ENCODE data around the gene MYO10. TPM values are rescaled to one million over a fixed set of nuclear protein-coding genes. Genes with fewer than 3 reads are reported as not detected.

Gene MYO10
- total and polyA plus RNA-seq, 3 donors from 2014 or later = 37.8 to 102 (median 99.8) TPM

GRCh38 chr5:16787278-16787677 lies 148.8 kb downstream of the MYO10 start:
- intact Hi-C loops (cut with DNase I; ENCODE audit: low total_unique reads) = no loop called here
- peaks cover 6% of the 10 kb centered on the region for H3K4me1 ChIP-seq
- no peak overlapping the region for H3K4me3 ChIP-seq
- DNase-seq = peak; percentile 40
- H3K9me3 ChIP-seq = no peaks in the 10 kb centered on the region
- no peaks in the 10 kb centered on the region for H3K27me3 ChIP-seq
- H3K27ac ChIP-seq = no peak overlapping the region
- TF ChIP-seq POLR2A (IDR thresholded peaks at IDR 0.05) (no peak), CTCF (IDR thresholded peaks at IDR 0.05) (no peak)
- WGBS, 2 donors = 27 to 59% methylated on average over 2 of the region's 2 CpGs
- H3K36me3 ChIP-seq (ENCODE audit: low read depth, missing control alignments) = no peaks in the 10 kb centered on the region

- Histone ChIP-seq H3K4me1 (peaks cover 6% of the 10 kb centered on the region), H3K27ac (no peak overlapping the region), H3K4me3 (no peak overlapping the region), H3K27me3 (no peaks in the 10 kb centered on the region), H3K9me3 (no peaks in the 10 kb centered on the region), H3K36me3 (ENCODE audit: low read depth, missing control alignments) (no peaks in the 10 kb centered on the region)
- DNase-seq = peak; percentile 48
- TF ChIP-seq POLR2A (IDR thresholded peaks at IDR 0.05) (no peak), CTCF (IDR thresholded peaks at IDR 0.05) (no peak)
- WGBS, 2 donors = 65 to 78% methylated on average over 26 of the region's 26 CpGs
- intact Hi-C loops (cut with DNase I; ENCODE audit: low total_unique reads) = no loop called here
Observed at GRCh38 chr5:16784843-16785791, 151.0 kb downstream of the MYO10 start.

GRCh38 chr5:16784088-16784487 lies 152.0 kb downstream of the MYO10 start:
- peaks cover 6% of the 10 kb centered on the region for H3K4me1 ChIP-seq
- WGBS, 2 donors = 87 to 89% methylated on average over 9 of the region's 9 CpGs
- no peak for TF ChIP-seq POLR2A (IDR thresholded peaks at IDR 0.05)
- no peak for TF ChIP-seq CTCF (IDR thresholded peaks at IDR 0.05)
- intact Hi-C loops (cut with DNase I; ENCODE audit: low total_unique reads) = no loop called here
- DNase-seq = no peak
- H3K27me3 ChIP-seq = no peaks in the 10 kb centered on the region
- H3K9me3 ChIP-seq = no peaks in the 10 kb centered on the region
- no peaks in the 10 kb centered on the region for H3K36me3 ChIP-seq (ENCODE audit: low read depth, missing control alignments)
- no peak overlapping the region for H3K4me3 ChIP-seq
- no peak overlapping the region for H3K27ac ChIP-seq

- no peak overlapping the region for H3K27ac ChIP-seq
- 94 to 95% methylated on average over 12 of the region's 12 CpGs for WGBS, 2 donors
- no peak for DNase-seq
- H3K27me3 ChIP-seq = no peaks in the 10 kb centered on the region
- H3K4me3 ChIP-seq = no peak overlapping the region
- H3K36me3 ChIP-seq (ENCODE audit: low read depth, missing control alignments) = no peaks in the 10 kb centered on the region
- TF ChIP-seq POLR2A (IDR thresholded peaks at IDR 0.05) = no peak
- no peak for TF ChIP-seq CTCF (IDR thresholded peaks at IDR 0.05)
- peaks cover 6% of the 10 kb centered on the region for H3K4me1 ChIP-seq
- intact Hi-C loops (cut with DNase I; ENCODE audit: low total_unique reads) = no loop called here
- H3K9me3 ChIP-seq = no peaks in the 10 kb centered on the region
Observed at GRCh38 chr5:16781828-16782626, 154.1 kb downstream of the MYO10 start.
